SU-DHL-6 (cell line): Measurements from ENCODE around the gene GNG14.

Experiments used
- EZH2phosphoT487 ChIP-seq: fragments of 200-600 bp; sonication (generic), shearing (Covaris generic); conservative IDR thresholded peaks from 2 replicates; pipeline ENCODE4 v1.6.1; 2018; ENCODE audit warnings: mild to moderate bottlenecking, antibody characterized with exemption, low read length, moderate library complexity, mixed read lengths
- TF ChIP-seq, protein P1 (sequence below): fragments of 200-600 bp; sonication (generic); IDR thresholded peaks from one replicate; pipeline ENCODE4 v1.5.1; 2017; ENCODE audit warnings: antibody characterized with exemption, mild to moderate bottlenecking, low read length, moderate library complexity; ENCODE audit not compliant: insufficient read depth, poor library complexity, severe bottlenecking

DNA sequence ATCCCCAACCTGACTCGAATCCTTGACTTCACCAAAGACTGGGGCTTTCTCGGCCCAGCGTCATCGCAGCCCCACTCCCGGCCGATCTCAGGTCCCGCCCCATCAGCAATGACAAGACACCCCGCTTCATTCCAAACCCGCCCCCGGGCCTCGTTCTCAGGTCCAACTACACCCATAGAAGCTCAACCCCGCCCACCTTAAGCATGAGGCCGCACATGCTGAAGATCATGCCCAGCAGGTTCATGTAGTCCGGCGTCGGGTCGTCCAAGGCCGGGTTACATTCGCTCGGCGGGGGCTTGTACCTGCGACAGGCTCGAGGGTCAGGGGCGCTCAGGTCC is 18.9 kb upstream of the GNG14 start:
- TF ChIP-seq, protein P1, sequence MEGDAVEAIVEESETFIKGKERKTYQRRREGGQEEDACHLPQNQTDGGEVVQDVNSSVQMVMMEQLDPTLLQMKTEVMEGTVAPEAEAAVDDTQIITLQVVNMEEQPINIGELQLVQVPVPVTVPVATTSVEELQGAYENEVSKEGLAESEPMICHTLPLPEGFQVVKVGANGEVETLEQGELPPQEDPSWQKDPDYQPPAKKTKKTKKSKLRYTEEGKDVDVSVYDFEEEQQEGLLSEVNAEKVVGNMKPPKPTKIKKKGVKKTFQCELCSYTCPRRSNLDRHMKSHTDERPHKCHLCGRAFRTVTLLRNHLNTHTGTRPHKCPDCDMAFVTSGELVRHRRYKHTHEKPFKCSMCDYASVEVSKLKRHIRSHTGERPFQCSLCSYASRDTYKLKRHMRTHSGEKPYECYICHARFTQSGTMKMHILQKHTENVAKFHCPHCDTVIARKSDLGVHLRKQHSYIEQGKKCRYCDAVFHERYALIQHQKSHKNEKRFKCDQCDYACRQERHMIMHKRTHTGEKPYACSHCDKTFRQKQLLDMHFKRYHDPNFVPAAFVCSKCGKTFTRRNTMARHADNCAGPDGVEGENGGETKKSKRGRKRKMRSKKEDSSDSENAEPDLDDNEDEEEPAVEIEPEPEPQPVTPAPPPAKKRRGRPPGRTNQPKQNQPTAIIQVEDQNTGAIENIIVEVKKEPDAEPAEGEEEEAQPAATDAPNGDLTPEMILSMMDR = no peak
- TF ChIP-seq EZH2phosphoT487 = no peak
